ENCODE data around the gene ADCY10. TPM values are rescaled to one million over a fixed set of nuclear protein-coding genes. Genes with fewer than 3 reads are reported as not detected.

The ADCY10 gene
- total RNA-seq, 4 donors from 2014 or later = not detected

GRCh38 chr1:167798952-167799351, 115.0 kb downstream of the ADCY10 start:
- TF ChIP-seq POLR2A (IDR thresholded peaks at IDR 0.05) (no peak), CTCF (IDR thresholded peaks at IDR 0.05) (no peak)
- H3K27me3 ChIP-seq = no peaks in the 10 kb centered on the region
- H3K36me3 ChIP-seq = no peaks in the 10 kb centered on the region
- H3K9me3 ChIP-seq = no peaks in the 10 kb centered on the region
- intact Hi-C loops (cut with DNase I) = no loop called here
- no peak for DNase-seq
- peaks cover 16 to 75% (median 49%) of the 10 kb centered on the region in 3 donors for H3K4me1 ChIP-seq
- WGBS, 2 donors = 83 to 84% methylated on average over 4 of the region's 4 CpGs
- peak overlapping the region in 1 of 4 donors; percentile 15 for H3K27ac ChIP-seq
- no peak overlapping the region for H3K4me3 ChIP-seq

GRCh38 chr1:167797015-167797414, 116.9 kb downstream of the ADCY10 start:
- 0 to 6% methylated on average over 2 of the region's 2 CpGs for WGBS, 2 donors
- H3K27ac ChIP-seq = peak overlapping the region; percentile 60 to 88 (median 82)
- no peak for DNase-seq
- H3K4me1 ChIP-seq = peaks cover 16 to 65% (median 48%) of the 10 kb centered on the region in 3 donors
- H3K27me3 ChIP-seq = no peaks in the 10 kb centered on the region
- peak overlapping the region in 1 of 4 donors; percentile 43 for H3K4me3 ChIP-seq
- no peaks in the 10 kb centered on the region for H3K36me3 ChIP-seq
- no peak for TF ChIP-seq POLR2A (IDR thresholded peaks at IDR 0.05)
- H3K9me3 ChIP-seq = no peaks in the 10 kb centered on the region
- intact Hi-C loops (cut with DNase I) = no loop called here

GRCh38 chr1:167795810-167796740, 117.9 kb downstream of the ADCY10 start:
- intact Hi-C loops (cut with DNase I) = no loop called here
- Histone ChIP-seq H3K27ac (peak overlapping the region; percentile 60 to 88 (median 82)), H3K4me3 (no peak overlapping the region), H3K36me3 (no peaks in the 10 kb centered on the region), H3K9me3 (no peaks in the 10 kb centered on the region), H3K27me3 (no peaks in the 10 kb centered on the region), H3K4me1 (peaks cover 22 to 75% (median 53%) of the 10 kb centered on the region in 3 donors)
- TF ChIP-seq CTCF (IDR thresholded peaks at IDR 0.05) (no peak), POLR2A (IDR thresholded peaks at IDR 0.05) (no peak)
- WGBS, 2 donors = 40 to 46% methylated on average over 9 to 10 of the region's 10 CpGs
- no peak for DNase-seq

GRCh38 chr1:167794043-167794442, 119.9 kb downstream of the ADCY10 start:
- Histone ChIP-seq H3K4me1 (peaks cover 36 to 77% (median 58%) of the 10 kb centered on the region in 3 donors), H3K36me3 (peaks cover 0 to under 1% (median 0%) of the 10 kb centered on the region in 3 donors), H3K27ac (peak overlapping the region in 1 of 4 donors; percentile 17), H3K4me3 (no peak overlapping the region), H3K27me3 (no peaks in the 10 kb centered on the region), H3K9me3 (no peaks in the 10 kb centered on the region)
- DNase-seq = no peak
- intact Hi-C loops (cut with DNase I) = no loop called here
- TF ChIP-seq CTCF (IDR thresholded peaks at IDR 0.05) (no peak), POLR2A (IDR thresholded peaks at IDR 0.05) (no peak)
- WGBS, 2 donors = 50 to 75% methylated on average over 1 of the region's 1 CpG

- Histone ChIP-seq H3K4me1 (peaks cover 33 to 64% (median 46%) of the 10 kb centered on the region in 3 donors), H3K27ac (peak overlapping the region in 3 of 4 donors; percentile 40 to 79 (median 75)), H3K36me3 (peaks cover 0 to 19% (median 0%) of the 10 kb centered on the region in 3 donors), H3K27me3 (no peaks in the 10 kb centered on the region), H3K4me3 (no peak overlapping the region), H3K9me3 (no peaks in the 10 kb centered on the region)
- 82 to 84% methylated on average over 3 to 4 of the region's 4 CpGs for WGBS, 2 donors
- no peak for DNase-seq
- intact Hi-C loops (cut with DNase I) = no loop called here
- TF ChIP-seq POLR2A (IDR thresholded peaks at IDR 0.05) (no peak), CTCF (IDR thresholded peaks at IDR 0.05) (no peak)
Measured at GRCh38 chr1:167792188-167792565, 121.8 kb downstream of the ADCY10 start.

Data from esophagus squamous epithelium (tissue), 5 donors.